Ascending aorta (tissue), 2 donors: Measurements from ENCODE around the gene LDB1. TPM values are rescaled to one million over a fixed set of nuclear protein-coding genes. Genes with fewer than 3 reads are reported as not detected.

Experiments used
- DNase-seq, 2 donors: peaks; one replicate each; pipeline ENCODE4 v3.0.0-alpha.2; 2019; ENCODE audit warnings: low spot score in 2 of 2
- H3K27ac ChIP-seq, 2 donors: fragments of 200-600 bp; sonication (generic); one replicate each; pipeline ENCODE4 v1.5.1; 2016 to 2017; ENCODE audit warnings: mild to moderate bottlenecking in 1 of 2
- H3K27me3 ChIP-seq: fragments of 200-600 bp; sonication (generic); one replicate; pipeline ENCODE4 v1.5.1; 2017
- H3K36me3 ChIP-seq, 2 donors: fragments of 200-600 bp; sonication (generic); one replicate each; pipeline ENCODE4 v1.5.1; 2016
- H3K4me1 ChIP-seq, 2 donors: fragments of 200-600 bp; sonication (generic); one replicate each; pipeline ENCODE4 v1.5.1; 2016 to 2017; ENCODE audit warnings: mild to moderate bottlenecking in 1 of 2
- H3K4me3 ChIP-seq, 2 donors: fragments of 200-600 bp; sonication (generic); one replicate each; pipeline ENCODE4 v1.5.1; 2016 to 2017; ENCODE audit warnings: mild to moderate bottlenecking in 1 of 2
- H3K9me3 ChIP-seq, 2 donors: fragments of 200-600 bp; sonication (generic); one replicate each; pipeline ENCODE4 v1.5.1; 2016
- intact Hi-C: fragments of 100-400 bp; cut with DNase I; formaldehyde crosslinking; loops from one replicate; pipeline ENCODE4 v1.15.1; 2023
- total RNA-seq: library from RNA; depleted of rRNA; stranded (reverse); fragments of >200 nt; gene quantifications from one replicate; pipeline ENCODE4 v1.1.0, GENCODE V29; 2016
- TF ChIP-seq, protein P1 (sequence below), 3 experiments: fragments of 200-600 bp in 2 of 3; fragments of 450-650 bp in 1 of 3; sonication (generic) in 2 of 3; IDR thresholded peaks; one replicate each; pipeline ENCODE4 v1.5.1; 2016 to 2019; ENCODE audit warnings: antibody characterized with exemption in 3 of 3, mild to moderate bottlenecking in 1 of 3, moderate library complexity in 1 of 3

LDB1 gene, protein sequence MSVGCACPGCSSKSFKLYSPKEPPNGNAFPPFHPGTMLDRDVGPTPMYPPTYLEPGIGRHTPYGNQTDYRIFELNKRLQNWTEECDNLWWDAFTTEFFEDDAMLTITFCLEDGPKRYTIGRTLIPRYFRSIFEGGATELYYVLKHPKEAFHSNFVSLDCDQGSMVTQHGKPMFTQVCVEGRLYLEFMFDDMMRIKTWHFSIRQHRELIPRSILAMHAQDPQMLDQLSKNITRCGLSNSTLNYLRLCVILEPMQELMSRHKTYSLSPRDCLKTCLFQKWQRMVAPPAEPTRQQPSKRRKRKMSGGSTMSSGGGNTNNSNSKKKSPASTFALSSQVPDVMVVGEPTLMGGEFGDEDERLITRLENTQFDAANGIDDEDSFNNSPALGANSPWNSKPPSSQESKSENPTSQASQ
- total RNA-seq: 29.8 TPM

GRCh38 chr10:102120142-102120990 lies at the start of gene LDB1:
TSS of gene LDB1 (minus strand) at chr10:102120368. CDS start at chr10:102120110, 258 bp downstream.
- H3K27me3 ChIP-seq: no peaks in the 10 kb centered on the region
- TF ChIP-seq, protein P1, sequence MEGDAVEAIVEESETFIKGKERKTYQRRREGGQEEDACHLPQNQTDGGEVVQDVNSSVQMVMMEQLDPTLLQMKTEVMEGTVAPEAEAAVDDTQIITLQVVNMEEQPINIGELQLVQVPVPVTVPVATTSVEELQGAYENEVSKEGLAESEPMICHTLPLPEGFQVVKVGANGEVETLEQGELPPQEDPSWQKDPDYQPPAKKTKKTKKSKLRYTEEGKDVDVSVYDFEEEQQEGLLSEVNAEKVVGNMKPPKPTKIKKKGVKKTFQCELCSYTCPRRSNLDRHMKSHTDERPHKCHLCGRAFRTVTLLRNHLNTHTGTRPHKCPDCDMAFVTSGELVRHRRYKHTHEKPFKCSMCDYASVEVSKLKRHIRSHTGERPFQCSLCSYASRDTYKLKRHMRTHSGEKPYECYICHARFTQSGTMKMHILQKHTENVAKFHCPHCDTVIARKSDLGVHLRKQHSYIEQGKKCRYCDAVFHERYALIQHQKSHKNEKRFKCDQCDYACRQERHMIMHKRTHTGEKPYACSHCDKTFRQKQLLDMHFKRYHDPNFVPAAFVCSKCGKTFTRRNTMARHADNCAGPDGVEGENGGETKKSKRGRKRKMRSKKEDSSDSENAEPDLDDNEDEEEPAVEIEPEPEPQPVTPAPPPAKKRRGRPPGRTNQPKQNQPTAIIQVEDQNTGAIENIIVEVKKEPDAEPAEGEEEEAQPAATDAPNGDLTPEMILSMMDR (IDR thresholded peaks at IDR 0.05): peak in 1 of 3 experiments; percentile 34
- DNase-seq: peak in 1 of 2 donors; percentile 86
- intact Hi-C loops: loop anchor here (1.0 to 10.0 kb wide), 4 partner anchors 13 to 1936 kb away; partner anchors contain the start of genes BLOC1S2, ERLIN1, OGA and PPRC1
- no peaks in the 10 kb centered on the region for H3K9me3 ChIP-seq
- peaks cover 24 to 37% of the 10 kb centered on the region in 2 donors for H3K4me1 ChIP-seq
- peak within 1 kb of the TSS; percentile 98 to 100 for H3K27ac ChIP-seq
- H3K36me3 ChIP-seq: no peaks in the 10 kb centered on the region
- peak within 1 kb of the TSS; percentile 88 to 94 for H3K4me3 ChIP-seq

- Histone ChIP-seq H3K27me3 (no peaks in the 10 kb centered on the region), H3K9me3 (no peaks in the 10 kb centered on the region), H3K4me1 (peaks cover 0 to 2% of the 10 kb centered on the region in 2 donors), H3K27ac (no peak overlapping the region), H3K36me3 (peaks cover 7 to 17% of the 10 kb centered on the region in 2 donors), H3K4me3 (no peak overlapping the region)
- DNase-seq: no peak
- intact Hi-C loops: loop anchor here (2.0 kb wide), 1 partner anchor 61 kb away; no protein-coding TSS in a partner anchor
- TF ChIP-seq, protein P1 (IDR thresholded peaks at IDR 0.05): no peak
Measured at GRCh38 chr10:102167861-102168260, 47.7 kb upstream of the LDB1 start.

- Histone ChIP-seq H3K9me3 (no peaks in the 10 kb centered on the region), H3K36me3 (peaks cover 51 to 61% of the 10 kb centered on the region in 2 donors), H3K27ac (no peak overlapping the region), H3K4me3 (no peak overlapping the region), H3K27me3 (no peaks in the 10 kb centered on the region), H3K4me1 (no peaks in the 10 kb centered on the region)
- intact Hi-C loops: no loop called here
- TF ChIP-seq, protein P1 (IDR thresholded peaks at IDR 0.05): no peak
- DNase-seq: no peak
Measured at GRCh38 chr10:102163342-102163989, 43.3 kb upstream of the LDB1 start.

GRCh38 chr10:102159831-102160230 lies 39.7 kb upstream of the LDB1 start:
- H3K4me3 ChIP-seq: no peak overlapping the region
- no peaks in the 10 kb centered on the region for H3K9me3 ChIP-seq
- intact Hi-C loops: no loop called here
- no peak overlapping the region for H3K27ac ChIP-seq
- DNase-seq: no peak
- H3K36me3 ChIP-seq: peaks cover 67 to 86% of the 10 kb centered on the region in 2 donors
- H3K27me3 ChIP-seq: no peaks in the 10 kb centered on the region
- TF ChIP-seq, protein P1 (IDR thresholded peaks at IDR 0.05): no peak
- no peaks in the 10 kb centered on the region for H3K4me1 ChIP-seq

- H3K36me3 ChIP-seq: peaks cover 69 to 84% of the 10 kb centered on the region in 2 donors
- TF ChIP-seq, protein P1 (IDR thresholded peaks at IDR 0.05): no peak
- DNase-seq: no peak
Measured at GRCh38 chr10:102159051-102159597, 39.0 kb upstream of the LDB1 start.

More at GRCh38 chr10:102159051-102159597, 39.0 kb upstream of the LDB1 start:
- Histone ChIP-seq H3K4me1 (peaks cover 0 to under 1% of the 10 kb centered on the region in 2 donors), H3K9me3 (no peaks in the 10 kb centered on the region), H3K27me3 (no peaks in the 10 kb centered on the region), H3K27ac (no peak overlapping the region), H3K4me3 (no peak overlapping the region)
- intact Hi-C loops: no loop called here
